GM18502 (cell line): ENCODE data around the gene TBX4.

Experiments used
- ATAC-seq: cut with Tn5 transposase; IDR thresholded peaks from one replicate; pipeline ENCODE4 v1.9.1; 2021; ENCODE audit warnings: mild to moderate bottlenecking; ENCODE audit not compliant: unreplicated experiment, poor library complexity

The TBX4 gene

GRCh38 chr17:61450641-61451537 is 1.3 kb upstream of the TBX4 start:
- ATAC-seq: no peak

- ATAC-seq: no peak
Observed at GRCh38 chr17:61451538-61452300, 503 bp upstream of the TBX4 start.

- ATAC-seq: no peak
Observed at GRCh38 chr17:61453566-61454380, 1.6 kb downstream of the TBX4 start.

GRCh38 chr17:61454381-61455323 is 2.4 kb downstream of the TBX4 start:
- no peak for ATAC-seq

- ATAC-seq: no peak
Observed at GRCh38 chr17:61455324-61456060, 3.3 kb downstream of the TBX4 start.

GRCh38 chr17:61456061-61456681 is 3.9 kb downstream of the TBX4 start:
- no peak for ATAC-seq

- ATAC-seq: no peak
Observed at GRCh38 chr17:61456688-61457225, 4.5 kb downstream of the TBX4 start.

- no peak for ATAC-seq
Observed at GRCh38 chr17:61457226-61457983, 5.2 kb downstream of the TBX4 start.

GRCh38 chr17:61458000-61458399 is 5.8 kb downstream of the TBX4 start:
- no peak for ATAC-seq

- ATAC-seq: no peak
Observed at GRCh38 chr17:61458421-61459141, 6.4 kb downstream of the TBX4 start.

GRCh38 chr17:61459142-61459809 is 7.1 kb downstream of the TBX4 start:
- ATAC-seq: no peak

- ATAC-seq: no peak
Observed at GRCh38 chr17:61459939-61460718, 7.9 kb downstream of the TBX4 start.

GRCh38 chr17:61460796-61461585 is 8.8 kb downstream of the TBX4 start:
- no peak for ATAC-seq

GRCh38 chr17:61461586-61461966 is 9.4 kb downstream of the TBX4 start:
- ATAC-seq: no peak
